Middle frontal gyrus (tissue), 1 donor: ENCODE measurements around the gene UBN2.
"Not testable (repeated sequence)": the region's sequence is repeated elsewhere in the genome, so short reads cannot be mapped to it uniquely, and the experiment has no call there.

ENCODE experiments used
- DNase-seq: peaks from one replicate; pipeline ENCODE4 v3.0.0-alpha.2; 2015; ENCODE audit warnings: low spot score; ENCODE audit errors: extremely low spot score

The UBN2 gene

GRCh38 chr7:139230774-139231512 lies at the start of gene UBN2:
UBN2 (plus strand) TSS chr7:139231237; CDS start chr7:139231485, 248 bp downstream.
- peak; percentile 97 for DNase-seq

GRCh38 chr7:139181404-139181803 lies 49.6 kb upstream of the UBN2 start:
- DNase-seq = no peak

- DNase-seq = no peak
Observed at GRCh38 chr7:139182363-139182762, 48.7 kb upstream of the UBN2 start.

- DNase-seq = no peak
Observed at GRCh38 chr7:139183251-139183650, 47.8 kb upstream of the UBN2 start.

GRCh38 chr7:139183878-139184338 lies 47.1 kb upstream of the UBN2 start:
- no peak for DNase-seq

GRCh38 chr7:139186146-139186545 lies 44.9 kb upstream of the UBN2 start:
- DNase-seq = no peak

GRCh38 chr7:139189357-139189756 lies 41.7 kb upstream of the UBN2 start:
- DNase-seq = no peak

GRCh38 chr7:139192014-139192706 lies 38.9 kb upstream of the UBN2 start:
- DNase-seq = no peak

GRCh38 chr7:139200382-139200781 lies 30.7 kb upstream of the UBN2 start:
- DNase-seq = no peak

- no peak for DNase-seq
Observed at GRCh38 chr7:139203992-139204391, 27.0 kb upstream of the UBN2 start.

- no peak for DNase-seq
Observed at GRCh38 chr7:139205843-139206242, 25.2 kb upstream of the UBN2 start.

GRCh38 chr7:139212133-139212532 lies 18.9 kb upstream of the UBN2 start:
- no peak for DNase-seq

GRCh38 chr7:139213489-139213888 lies 17.5 kb upstream of the UBN2 start:
- DNase-seq = not testable (repeated sequence)

GRCh38 chr7:139218173-139218572 lies 12.9 kb upstream of the UBN2 start:
- no peak for DNase-seq

- DNase-seq = no peak
Observed at GRCh38 chr7:139224219-139224618, 6.8 kb upstream of the UBN2 start.

- not testable (repeated sequence) for DNase-seq
Observed at GRCh38 chr7:139224836-139225235, 6.2 kb upstream of the UBN2 start.

- not testable (repeated sequence) for DNase-seq
Observed at GRCh38 chr7:139225286-139226157, 5.5 kb upstream of the UBN2 start.

- DNase-seq = not testable (repeated sequence)
Observed at GRCh38 chr7:139226158-139226515, 4.9 kb upstream of the UBN2 start.

- DNase-seq = not testable (repeated sequence)
Observed at GRCh38 chr7:139226988-139227488, 4.0 kb upstream of the UBN2 start.

- no peak for DNase-seq
Observed at GRCh38 chr7:139230023-139230422, 1.0 kb upstream of the UBN2 start.

- DNase-seq = no peak
Observed at GRCh38 chr7:139230484-139230773, 608 bp upstream of the UBN2 start.
